Left lobe of liver (tissue), 2 donors: ENCODE measurements around the gene BOD1L1. TPM values are rescaled to one million over a fixed set of nuclear protein-coding genes. Genes with fewer than 3 reads are reported as not detected.

Experiments used
- ATAC-seq: fragments of 200-7000 bp; cut with Tn5 transposase; one replicate; pipeline ENCODE4 v1.9.1; 2020; ENCODE audit warnings: mild to moderate bottlenecking, moderate library complexity
- DNase-seq: peaks from one replicate; pipeline ENCODE4 v3.0.0-alpha.2; 2020; ENCODE audit warnings: low spot score
- total RNA-seq: library from RNA; stranded (reverse); gene quantifications from one replicate; pipeline ENCODE4 v1.2.1, GENCODE V29; 2021
- donor health status: DM: no; HTN: no; CAD: no; lungs with moderate emphysema.
- donor health status: DM: no; HTN: yes; CAD: no.

The BOD1L1 gene
- total RNA-seq = 8.0 TPM

DNA sequence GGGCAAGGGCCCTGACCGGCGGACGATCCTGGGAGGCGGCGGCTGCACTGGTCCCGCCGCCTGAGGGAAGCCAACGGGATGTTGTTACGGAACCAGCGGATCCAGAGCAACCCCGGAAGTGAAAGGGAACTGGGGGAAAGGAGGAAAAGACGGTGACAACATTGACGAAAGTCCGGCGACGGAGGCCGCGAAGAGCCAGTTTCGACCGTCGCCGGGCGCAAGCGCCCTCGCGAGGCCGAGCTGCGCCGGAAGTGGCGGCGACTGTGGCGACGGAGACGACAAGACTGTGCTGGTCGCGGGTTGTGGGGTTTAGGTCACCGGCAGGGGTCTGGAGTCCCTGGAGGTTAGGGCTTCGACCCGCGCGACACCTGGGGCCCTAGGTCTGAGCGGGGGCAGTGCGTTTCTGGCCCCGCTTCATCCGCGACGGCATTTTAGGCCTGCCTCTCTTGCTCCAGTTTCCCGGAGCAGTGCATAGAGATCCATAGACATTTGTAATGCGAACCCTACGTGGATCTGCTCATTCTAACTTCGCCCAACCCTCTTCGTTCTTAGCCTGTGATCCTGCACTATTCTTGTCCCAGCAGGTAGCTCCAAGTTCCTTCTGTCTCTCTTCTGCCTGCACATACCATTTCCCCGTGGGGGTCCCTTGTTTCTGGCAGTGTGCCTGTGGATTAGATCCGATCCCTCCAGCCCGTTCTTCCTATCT is at the start of gene BOD1L1:
TSS of gene BOD1L1 (minus strand) at position 120 of the 706 bp plus-strand sequence. CDS start 138 bp downstream, outside the sequence.
- ATAC-seq = peak; percentile 98
- DNase-seq = peak; percentile 95

- no peak for ATAC-seq
- no peak for DNase-seq
Observed at GRCh38 chr4:13674971-13675370, 47.4 kb upstream of the BOD1L1 start.

DNA sequence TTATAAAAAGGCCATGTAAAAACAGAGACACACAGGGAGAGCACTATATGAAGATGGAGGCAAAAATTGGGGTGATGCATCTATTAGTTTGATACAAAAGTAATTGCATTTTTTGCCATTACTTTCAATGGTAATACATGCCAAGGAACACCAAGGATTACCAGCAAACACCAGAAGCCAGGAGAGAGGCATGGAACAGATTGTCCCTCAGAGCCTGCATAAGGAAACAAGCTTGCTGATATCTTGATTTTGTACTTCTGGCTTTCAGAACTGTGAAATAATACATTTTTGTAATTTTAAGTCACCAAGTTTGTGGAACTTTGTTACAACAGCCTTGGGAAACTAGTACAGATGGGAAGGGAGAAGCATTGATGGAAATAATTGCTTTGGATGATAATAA is 45.6 kb upstream of the BOD1L1 start:
- no peak for ATAC-seq
- no peak for DNase-seq

GRCh38 chr4:13670456-13671160 is 43.1 kb upstream of the BOD1L1 start:
- DNase-seq (no peak), ATAC-seq (peak; percentile 63)

DNA sequence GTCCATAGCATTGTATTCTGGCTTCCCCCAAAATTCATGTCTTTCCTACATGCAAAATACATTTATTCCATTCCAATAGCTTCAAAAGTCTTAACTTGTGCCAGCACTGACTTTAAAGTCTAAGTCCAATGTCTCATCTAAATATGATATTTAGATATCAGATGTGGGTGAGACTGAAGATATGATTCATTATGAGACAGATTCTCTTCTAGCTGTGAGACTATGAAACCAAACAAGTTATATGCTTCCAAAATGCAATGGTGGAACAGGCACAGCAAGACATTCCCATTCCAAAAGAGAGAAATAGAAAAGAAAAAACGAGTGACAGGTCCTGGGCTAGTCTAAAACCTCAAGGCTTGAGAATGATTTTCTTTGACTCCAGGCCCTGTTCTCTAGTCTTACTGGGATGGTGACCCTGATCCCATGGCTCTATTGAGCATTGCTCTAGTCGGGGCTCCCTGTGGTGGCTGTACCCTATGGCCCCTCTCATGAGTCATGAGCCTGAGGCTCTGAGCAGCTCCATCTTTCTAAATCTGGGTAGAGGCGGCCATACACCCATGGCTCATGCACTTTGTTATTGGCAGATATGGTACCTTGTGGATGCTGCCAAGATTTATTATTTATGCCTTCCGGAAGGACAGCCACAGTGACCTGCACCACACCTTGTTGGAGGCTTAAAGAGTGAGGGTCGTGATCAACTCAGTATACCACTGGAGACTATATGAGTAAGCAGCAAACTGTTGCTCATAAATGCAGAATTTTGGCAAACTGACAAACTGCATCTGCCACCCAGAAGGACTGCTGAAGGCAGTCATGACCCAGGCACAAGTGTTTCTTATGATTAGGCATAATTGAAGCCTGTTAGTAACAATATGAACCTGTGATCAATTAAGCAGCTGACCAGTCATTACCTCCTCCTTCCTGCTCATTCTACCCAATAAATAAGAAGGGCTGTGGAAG is 38.5 kb upstream of the BOD1L1 start:
- ATAC-seq (no peak), DNase-seq (no peak)

DNA sequence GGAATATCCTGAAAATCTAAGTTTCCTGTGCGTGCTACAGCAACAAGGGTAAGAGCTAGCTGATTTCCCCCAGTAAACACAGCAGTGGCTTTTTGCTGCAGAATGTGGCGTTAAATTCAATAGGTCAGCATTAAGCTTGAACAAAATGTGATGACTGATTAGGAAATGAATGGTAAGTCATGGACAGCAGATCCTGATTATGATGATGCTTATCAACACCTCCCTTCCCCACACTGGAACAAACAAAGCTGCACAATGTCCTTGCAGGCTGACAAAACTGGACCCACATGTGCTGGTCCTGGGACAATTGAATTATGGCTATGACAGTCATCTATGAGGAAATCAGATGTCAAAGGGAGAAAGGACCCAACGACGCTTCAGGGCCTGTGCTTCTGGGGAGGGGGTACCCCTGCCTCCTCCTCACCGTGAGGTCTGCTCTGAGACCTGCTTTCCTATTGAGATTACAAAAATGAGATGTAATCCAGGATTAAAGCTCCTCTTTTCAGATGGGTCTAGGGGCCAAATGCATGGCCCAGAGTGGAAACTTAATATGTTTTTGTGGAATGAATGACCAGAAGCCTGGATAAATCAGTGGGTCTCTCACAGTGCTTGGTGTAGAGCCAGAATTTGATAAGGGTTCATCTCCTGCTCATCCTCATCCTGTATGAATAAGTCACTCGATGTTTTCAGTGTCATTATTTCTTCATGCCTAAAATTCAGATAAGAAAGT is 32.0 kb upstream of the BOD1L1 start:
- ATAC-seq = no peak
- no peak for DNase-seq

DNA sequence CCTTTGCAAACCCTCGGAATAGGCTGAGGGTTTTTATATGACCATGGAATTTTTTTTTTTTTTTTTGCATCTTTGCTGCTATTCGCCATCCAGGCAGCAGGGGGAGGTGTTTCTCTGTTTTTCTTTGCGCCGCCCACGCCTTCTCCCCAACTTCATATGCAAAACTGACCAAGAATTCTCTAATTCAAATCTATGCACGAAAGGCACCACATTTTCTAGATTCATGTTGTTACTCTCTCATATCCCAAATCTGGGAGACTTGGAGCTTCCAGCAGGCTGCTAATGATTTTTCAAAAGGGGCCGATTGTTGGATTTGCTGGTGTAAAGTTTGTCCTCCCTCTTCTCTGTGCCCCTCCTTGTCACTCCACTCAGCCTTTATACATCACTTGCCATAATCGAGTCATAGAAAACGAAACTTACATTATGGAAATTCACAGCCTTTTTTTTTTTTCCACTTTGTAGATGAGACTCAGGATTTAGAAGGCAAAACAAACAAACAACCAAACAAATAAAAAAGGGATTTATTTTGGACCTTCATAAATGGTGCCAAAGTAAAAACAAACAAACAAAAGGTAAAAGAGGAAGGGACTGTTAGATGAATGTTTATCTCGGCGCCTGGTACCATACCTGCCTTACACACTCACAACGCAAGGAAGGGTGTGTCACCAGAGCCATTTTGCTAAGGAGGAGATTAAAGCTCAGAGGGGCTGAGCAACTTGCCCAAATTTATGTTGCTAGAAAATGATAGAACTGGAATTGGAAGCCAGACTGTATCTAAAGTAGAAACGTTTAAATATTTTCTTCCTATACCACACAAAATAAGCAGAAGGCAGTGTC is 29.3 kb upstream of the BOD1L1 start:
- ATAC-seq = peak; percentile 80
- DNase-seq = peak; percentile 60

GRCh38 chr4:13654162-13654797 is 26.8 kb upstream of the BOD1L1 start:
- ATAC-seq (peak; percentile 95), DNase-seq (peak; percentile 78)

- DNase-seq (no peak), ATAC-seq (no peak)
Observed at GRCh38 chr4:13653766-13654161, 26.2 kb upstream of the BOD1L1 start.

DNA sequence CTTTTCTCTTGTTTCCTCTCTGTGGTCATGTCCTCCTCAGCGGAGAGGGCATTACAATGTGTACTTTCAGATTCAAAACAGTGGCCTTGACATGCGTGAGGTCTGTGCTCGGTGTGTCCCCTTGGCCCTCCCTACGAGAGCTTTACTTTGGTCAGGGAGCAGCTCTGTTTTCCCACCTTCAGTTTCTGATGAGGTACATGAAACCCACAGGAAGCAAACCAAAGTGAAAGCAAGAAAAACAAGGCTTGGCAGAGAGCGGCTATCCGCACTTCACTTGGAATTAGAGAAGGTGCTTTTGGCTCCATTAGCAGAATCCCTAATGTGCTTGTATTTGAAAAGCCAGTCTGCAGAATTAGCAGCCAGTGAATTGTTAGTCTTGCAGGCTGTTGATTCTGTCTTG is 19.5 kb upstream of the BOD1L1 start:
- no peak for DNase-seq
- ATAC-seq = no peak

GRCh38 chr4:13645075-13645474 is 17.6 kb upstream of the BOD1L1 start:
- ATAC-seq = no peak
- no peak for DNase-seq

- DNase-seq = no peak
- ATAC-seq = peak; percentile 82
Observed at GRCh38 chr4:13642170-13642950, 14.8 kb upstream of the BOD1L1 start.

- DNase-seq = no peak
- ATAC-seq = no peak
Observed at GRCh38 chr4:13641084-13641483, 13.6 kb upstream of the BOD1L1 start.

DNA sequence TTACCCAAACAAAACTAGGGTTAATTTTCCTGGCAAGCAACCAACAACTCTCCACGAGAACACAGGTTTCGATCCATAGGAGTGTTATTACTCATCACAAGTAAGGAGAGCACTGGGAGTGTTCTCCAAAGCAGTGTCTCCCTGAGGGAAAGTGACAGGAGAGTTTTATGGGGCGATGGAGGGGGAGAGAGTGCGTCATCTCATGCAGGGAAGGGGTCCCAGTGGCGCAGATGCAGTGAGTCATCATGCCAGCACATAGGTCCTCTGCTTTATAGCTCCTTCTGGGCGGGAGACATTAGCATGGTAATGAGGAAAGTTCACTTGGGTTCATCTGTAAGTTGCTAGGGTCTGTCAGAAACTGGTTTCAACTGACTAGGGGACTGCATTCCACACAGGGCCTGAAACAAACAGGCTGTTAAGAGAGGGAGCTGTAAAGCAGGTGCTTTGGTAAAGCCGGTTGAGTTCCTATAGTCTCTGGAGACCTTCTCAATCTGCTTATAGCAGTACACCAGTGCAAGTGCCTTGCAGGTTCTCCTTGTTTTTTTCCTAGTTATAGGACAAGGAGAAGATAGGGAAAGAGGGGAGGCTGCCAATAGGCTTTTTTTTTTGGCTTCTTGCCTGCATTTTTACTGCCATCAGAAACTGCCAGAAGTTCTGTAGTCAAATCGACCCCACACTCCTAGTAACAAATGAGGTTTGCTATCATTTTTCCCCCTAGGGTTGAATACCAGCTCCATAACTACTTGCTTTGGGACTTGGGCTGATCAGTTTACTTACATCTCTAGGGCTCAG is 12.8 kb upstream of the BOD1L1 start:
- ATAC-seq (no peak), DNase-seq (no peak)

GRCh38 chr4:13635286-13635799 is 7.8 kb upstream of the BOD1L1 start:
- DNase-seq = no peak
- ATAC-seq = no peak

- ATAC-seq = no peak
- no peak for DNase-seq
Observed at GRCh38 chr4:13633671-13634070, 6.1 kb upstream of the BOD1L1 start.

DNA sequence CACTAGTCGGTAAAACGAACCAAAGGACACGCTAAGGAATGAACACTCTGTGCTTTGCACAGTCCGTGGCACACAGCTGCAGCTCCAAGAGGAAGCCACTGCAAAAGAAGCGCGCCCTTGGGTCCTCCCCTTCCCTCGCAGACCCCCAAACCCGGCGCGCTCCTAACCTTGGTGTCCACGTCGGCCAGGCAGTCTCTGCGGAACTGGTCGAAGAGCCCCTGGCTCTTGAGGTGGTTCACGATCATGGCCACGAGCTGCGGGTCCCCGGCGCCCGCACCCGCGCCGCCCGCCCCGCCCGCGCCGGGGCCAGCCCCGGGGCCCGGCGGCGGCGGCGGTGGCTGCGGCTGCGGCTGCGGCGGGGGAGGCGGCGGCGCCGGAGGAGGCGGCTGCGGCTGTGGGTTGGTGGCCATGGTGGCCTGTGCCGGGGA is 333 bp downstream of the BOD1L1 start:
- DNase-seq (peak; percentile 48), ATAC-seq (no peak)
